Measurements from ENCODE around the gene GTF2A2.
"Not testable (repeated sequence)": the region's sequence is repeated elsewhere in the genome, so short reads cannot be mapped to it uniquely, and the experiment has no call there.

GTF2A2 gene, protein sequence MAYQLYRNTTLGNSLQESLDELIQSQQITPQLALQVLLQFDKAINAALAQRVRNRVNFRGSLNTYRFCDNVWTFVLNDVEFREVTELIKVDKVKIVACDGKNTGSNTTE

DNA sequence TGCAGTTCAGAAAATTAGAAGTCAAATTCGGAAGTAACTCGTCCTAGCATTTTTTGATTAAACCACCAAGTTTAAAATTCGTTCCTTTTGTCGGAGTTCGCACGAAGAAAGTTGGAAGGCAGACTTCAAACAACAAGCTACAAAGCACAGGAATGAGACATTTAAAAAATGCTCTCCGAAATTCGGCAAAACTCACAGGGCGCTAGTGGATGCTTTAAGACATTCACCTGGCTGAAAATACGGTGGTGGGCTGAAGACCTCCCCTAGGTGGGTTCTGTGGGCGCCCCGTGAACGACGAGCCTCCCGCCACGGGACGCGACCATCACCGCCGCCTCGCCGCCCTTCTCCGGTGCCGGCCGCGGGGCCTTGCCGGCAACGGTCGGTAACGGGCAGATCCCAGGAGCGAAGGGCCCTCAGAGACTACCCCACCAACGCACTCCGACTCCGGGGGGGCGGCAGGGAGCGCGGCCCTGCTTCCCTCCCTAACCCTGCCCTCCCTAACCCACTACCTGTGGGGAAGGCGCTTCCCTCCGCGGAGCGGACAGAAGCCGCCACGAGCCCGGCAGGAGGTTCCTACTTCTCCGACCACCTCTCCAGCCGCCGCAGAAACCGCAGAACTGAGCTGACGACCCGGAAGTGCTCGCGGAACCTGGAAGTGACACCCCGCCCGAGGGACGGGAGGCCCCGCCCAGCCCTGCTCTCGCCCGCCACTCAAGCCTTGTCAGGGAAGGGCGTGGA is at the start of gene GTF2A2:
Gene GTF2A2 (minus strand): TSS at position 619 of the 738 bp plus-strand sequence. CDS start 5,238 bp downstream, outside the sequence.
- DNase-seq (ENCODE audit: low read depth in 2 of 2), result peak; percentile 88 to 94

DNA sequence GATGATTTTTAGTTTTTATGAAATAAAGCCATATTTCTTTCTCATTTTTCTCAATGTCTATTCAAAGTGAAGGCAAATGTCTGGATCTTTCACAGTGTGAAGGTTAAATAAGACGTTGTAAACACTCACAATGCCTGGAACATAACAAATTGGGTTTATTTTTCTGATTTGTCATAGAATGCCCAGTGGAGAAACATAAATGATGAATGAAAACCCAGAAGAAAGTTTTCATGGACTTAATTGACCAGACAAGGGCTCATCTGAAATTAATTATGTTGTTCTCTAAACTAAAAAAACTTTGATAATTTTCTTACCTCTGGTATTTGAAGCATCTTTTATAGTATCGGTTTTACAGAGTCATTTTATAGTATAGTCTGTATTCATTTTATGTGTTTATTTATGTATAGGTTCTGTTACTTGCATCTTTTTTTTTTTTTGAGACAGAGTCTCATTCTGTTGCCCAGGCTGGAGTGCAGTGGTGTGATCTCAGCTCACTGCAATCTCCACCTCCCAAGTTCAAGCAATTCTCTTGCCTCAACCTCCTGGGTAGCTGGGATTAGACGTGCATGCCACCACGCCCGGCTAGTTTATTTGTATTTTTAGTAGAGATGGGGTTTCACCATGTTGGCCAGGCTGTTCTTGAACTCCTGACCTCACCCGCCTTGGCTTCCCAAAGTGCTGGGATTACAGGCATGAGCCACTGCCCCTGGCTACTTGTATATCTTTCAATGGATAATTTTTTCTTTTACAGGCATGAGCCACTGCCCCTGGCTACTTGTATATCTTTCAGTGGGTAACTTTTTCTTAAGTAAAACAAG is 46.9 kb upstream of the GTF2A2 start:
- DNase-seq (ENCODE audit: low read depth in 2 of 2), result no peak

DNA sequence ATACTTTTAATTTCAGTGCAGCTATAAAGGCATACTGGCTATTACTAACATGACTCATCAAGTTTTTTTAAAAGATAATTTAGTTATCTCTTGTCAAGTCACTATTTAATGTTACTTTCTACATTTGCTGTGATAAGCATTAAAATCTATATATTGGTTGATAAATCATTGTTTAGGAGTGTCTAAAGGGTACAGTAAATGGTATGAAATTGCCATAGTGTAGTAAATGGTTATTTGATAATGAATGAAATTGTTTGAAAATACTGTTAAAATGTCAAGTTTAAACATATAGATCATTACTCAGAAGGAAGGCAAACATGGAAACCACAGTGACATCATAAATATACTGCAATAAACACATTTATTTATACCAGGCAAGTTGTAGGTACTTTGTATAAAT is 45.0 kb upstream of the GTF2A2 start:
- no peak for DNase-seq (ENCODE audit: low read depth in 2 of 2)

DNA sequence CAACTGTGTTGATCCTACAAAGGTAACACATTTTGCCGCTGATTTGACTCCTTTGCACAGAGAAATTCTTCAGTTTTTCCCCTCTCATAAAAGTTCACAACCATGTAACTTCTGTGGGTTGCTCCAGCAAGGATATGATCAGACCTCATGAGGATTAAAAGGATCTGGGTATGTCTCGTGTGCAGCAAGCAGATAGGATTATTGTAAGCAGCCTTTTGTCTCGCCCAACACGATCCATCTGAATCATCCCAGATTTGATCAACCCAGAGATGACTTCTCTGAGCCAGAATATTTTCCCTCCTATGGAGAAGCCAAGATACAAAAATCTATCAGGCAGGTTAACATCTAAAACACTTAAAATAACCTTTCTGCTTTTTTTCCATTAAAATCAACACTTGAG is 44.6 kb upstream of the GTF2A2 start:
- no peak for DNase-seq (ENCODE audit: low read depth in 2 of 2)

DNA sequence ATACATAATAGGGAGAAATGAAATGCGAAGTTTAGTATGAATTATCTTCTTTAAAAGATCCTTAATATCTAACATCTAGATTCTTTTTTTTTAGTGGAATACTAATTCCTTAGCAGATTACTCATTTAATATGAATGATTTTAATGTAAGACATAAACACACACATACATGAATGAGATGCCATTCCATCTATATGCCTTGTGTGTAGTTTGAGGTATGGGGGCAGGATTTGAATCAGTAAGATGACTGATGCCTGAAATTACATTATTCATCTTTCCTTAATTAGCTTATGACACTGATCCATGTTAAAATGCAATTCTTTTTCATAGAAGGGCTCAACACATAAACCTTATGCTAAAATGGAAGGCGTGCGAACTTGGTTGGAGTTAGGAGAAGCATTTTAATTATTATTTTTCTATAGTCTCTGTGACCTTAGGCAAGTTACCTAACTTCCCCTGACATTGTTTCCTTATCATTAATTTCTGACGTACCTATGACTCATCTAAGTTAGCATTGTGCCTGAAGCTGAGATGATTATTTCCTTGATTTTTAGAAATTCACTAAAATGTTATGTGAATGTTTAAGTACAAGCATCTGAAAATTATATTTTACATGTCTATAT is 42.6 kb upstream of the GTF2A2 start:
- no peak for DNase-seq (ENCODE audit: low read depth in 2 of 2)

DNA sequence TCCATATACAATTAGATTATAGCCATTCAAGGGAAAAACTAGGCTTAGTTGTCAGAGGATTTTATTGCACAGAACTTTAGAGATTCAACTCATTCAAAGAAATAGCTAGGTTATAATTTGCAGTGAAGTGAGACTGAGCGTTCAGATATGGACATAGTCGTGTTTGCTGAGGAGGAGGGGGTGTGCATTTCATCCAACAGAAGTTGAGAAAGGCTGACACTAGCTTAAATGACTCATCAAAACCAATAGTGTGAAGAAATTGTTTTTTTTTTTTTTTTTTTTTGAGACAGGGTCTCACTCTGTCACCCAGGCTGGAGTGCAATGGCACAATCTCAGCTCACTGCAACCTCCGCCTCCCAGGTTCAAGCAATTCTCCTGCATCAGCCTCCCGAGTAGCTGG is 40.8 kb upstream of the GTF2A2 start:
- DNase-seq (ENCODE audit: low read depth in 2 of 2), result not testable (repeated sequence)

DNA sequence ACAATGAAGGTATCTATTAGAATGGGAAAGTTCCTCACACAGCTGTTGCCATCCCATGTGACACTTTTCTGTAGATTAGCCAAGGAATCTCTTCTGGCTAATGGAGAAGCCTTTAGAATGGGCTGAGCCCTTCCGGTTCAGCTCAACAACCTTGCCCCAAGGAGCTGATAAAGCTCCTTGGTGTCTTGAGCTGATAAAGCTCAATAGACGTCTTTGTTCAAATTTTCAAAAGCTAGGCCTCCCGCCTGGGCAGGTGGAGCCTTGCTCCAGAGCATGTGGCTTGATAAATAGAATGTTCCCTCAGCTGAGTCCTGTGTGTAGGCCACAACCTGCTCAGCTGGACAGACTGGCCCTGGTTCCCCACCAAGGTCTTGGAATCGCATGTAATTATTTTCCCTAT is 39.0 kb upstream of the GTF2A2 start:
- no peak for DNase-seq (ENCODE audit: low read depth in 2 of 2)

DNA sequence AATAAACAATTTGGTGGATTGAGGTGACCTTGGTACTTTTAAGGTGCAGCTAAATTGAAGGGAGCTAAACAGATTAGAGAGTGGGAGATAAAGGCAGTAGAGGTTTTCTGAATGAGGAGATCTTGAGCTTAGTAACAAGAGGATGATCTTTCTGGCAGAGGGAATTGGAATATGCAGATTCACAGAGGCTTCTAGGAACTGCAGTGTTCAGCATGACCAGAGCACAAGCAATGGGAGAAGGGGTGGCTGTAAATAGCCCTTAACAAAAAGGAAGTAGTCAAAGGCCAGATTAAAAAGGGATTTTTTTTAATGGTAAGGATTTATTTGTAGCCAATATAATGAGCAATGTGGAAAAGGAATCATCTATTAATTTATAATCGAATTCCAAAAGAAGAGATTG is 37.5 kb upstream of the GTF2A2 start:
- no peak for DNase-seq (ENCODE audit: low read depth in 2 of 2)

DNA sequence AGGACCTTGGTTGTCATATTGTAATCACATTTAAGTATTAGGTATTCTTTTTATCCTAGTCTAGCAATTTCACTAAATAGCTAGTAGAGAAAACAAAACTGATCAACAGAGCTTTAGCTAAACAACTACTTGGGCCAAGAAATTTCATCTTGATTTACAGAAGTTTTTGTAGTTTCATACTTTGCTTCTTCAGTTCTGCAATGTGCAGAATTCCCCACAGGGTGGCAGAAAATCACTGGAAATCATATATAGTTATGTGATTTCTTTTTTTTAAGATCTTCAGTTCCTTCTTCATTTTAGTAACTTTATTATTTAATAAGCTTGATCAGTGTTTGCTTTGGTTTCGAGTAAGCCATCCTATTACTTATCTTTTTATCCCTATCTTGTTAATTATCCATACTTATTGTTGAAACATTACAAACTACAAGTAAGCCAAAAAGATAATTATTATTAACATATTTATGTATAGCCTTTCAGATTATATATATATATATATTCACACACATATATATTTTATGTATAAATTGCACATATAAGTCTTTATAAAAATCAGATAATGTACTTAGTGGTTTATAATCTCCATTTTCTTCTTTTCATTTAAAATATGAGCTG is 34.0 kb upstream of the GTF2A2 start:
- DNase-seq (ENCODE audit: low read depth in 2 of 2), result peak in 1 of 2 donors; percentile 23

DNA sequence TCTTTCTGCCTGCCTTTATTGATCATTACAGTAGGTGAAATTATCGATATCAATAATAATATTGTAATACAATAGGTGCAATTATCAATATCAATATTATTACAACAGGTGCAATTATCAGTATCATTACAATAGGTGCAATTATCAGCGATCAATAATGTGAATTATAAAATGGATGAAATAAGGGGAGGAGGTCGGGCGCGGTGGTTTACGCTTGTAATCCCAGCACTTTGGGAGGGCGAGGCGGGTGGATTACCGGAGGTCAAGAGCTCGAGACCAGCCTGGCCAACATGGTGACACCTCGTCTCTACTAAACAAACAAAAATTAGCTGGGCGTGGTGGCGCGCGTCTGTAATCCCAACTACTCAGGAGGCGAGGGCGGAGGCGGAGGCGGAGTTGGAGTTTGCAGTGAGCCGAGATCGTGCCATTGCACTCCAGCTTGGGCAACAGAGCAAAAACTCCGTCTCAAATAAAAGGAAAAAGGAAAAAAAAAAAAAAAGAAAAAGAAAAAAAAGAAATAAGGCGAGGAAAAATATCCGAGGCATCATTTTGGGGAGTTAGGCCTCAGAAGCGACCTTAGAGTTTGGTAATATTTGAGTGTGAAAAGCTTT is 32.4 kb upstream of the GTF2A2 start:
- peak; percentile 31 to 45 for DNase-seq (ENCODE audit: low read depth in 2 of 2)

DNA sequence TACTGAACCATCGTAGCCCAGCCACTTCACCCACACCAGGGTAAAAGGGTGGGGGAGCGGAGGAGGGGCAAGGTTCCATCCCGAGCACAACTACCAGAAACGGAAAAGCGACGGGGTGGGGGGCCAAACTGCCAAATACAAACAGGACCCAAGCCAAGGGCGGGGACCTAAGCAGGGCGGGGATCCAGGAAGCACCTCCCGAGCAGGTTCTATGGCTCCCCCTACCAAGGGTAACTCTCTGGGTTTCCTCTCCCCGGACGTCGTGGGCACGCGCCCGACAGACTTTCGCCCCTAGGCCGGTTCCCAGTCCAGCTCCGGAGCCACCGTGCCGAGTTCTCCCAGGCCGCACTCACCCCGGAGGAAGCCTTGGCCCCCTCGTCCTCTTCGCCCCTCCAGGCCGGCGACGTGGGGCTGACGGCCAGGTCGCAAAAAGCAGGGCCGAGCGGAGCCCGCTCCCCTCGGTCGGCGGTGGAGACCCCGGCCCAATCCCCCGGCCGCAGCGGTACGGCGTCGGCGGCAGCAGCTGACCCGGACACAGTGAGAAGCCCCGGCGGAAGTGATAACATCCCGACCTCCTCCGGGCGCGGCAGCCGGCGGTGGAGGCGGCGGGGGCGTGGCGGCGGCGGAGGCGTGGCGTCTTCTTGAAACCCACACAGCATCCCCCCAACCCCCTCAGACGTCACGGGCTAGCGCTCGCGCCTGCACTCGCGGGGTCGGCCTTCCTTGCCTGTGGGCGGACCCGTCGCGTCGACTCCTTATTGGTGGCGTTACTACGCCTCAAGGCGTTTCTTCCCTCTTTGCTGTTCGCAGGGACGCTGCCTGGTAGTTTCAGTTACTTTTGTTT is 31.7 kb upstream of the GTF2A2 start, which contains the start of gene BNIP2:
Gene BNIP2 (minus strand): TSS at position 539 of the 844 bp plus-strand sequence. CDS start 6,863 bp downstream, outside the sequence.
- DNase-seq (ENCODE audit: low read depth in 2 of 2), result peak; percentile 93 to 98

DNA sequence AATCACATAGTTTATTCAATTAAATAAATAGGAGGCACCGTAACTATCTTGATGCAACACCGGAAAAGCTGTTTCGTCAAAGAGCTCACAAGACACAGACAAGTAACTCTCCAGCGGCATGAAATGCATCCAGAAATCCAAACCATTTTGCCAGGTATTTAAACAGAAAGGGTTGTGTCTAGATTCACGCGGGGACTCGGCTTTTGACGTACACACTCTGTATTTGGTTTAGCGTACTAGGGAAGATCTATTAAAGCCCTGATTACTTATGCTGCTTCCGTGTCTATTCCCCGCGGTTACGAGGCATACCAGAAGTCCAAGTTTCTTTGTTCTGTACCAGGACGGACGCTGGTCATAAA is 31.1 kb upstream of the GTF2A2 start:
- no peak for DNase-seq (ENCODE audit: low read depth in 2 of 2)

DNA sequence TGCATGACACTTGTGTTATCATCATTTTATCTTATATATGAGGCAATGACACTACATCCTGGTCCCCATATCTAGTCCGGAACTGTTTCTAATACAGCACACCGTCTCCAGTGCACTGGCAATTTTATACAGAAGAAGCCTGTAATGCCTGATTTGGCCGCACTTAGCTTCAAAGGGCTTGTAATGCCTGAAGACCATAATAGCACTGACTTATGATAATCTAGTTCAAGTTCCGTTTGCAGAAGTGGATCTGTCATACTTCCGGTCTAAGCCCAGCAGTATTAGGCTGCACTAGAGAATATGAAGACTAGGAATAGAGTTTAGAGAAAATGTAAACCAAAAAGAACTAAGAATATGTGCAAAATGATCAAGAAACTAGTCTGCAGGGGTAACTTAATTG is 30.5 kb upstream of the GTF2A2 start:
- DNase-seq (ENCODE audit: low read depth in 2 of 2), result no peak

DNA sequence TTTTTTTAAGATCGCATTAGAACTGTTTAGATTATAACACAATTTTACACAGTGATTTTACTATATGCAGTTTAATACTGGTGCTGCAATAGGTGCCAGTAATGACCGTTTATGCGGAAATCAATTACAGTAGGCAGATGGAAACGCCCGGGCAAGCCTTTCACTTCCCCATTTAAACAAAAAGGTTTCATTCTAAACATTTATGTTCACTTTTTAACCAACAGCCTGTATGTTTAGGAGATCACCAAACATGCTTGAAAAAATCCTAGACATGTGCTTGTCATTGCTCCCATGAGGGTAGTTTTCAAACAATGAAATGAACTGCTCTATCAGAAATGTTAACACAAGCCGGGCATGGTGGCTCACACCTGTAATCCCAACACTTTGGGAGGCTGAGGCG is 29.1 kb upstream of the GTF2A2 start:
- no peak for DNase-seq (ENCODE audit: low read depth in 2 of 2)

DNA sequence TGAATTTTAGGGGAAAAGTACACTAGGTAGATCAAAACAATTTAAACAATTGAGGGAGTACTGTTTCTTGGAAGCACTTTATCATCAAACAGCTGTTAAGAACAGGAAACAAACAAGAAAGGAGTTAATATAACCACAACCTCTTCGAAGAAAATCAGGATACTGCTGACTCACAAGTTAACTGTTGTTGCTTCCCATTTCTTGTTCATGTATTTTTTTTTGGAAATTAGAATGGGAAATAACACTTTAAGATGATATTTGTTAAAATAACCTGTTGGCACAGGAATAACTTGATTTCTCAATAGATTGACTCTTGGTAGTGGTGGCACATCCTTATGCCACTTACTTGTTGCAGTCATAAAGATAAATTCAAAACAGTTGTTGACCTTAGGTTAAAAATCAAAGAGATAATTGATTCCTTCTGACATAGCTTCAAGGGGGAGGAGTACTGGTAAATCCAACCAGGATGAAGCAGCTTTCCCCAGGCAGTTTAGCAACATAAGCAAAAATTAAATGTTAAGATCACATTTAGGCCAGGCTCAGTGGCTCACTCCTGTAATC is 28.5 kb upstream of the GTF2A2 start:
- DNase-seq (ENCODE audit: low read depth in 2 of 2), result no peak

DNA sequence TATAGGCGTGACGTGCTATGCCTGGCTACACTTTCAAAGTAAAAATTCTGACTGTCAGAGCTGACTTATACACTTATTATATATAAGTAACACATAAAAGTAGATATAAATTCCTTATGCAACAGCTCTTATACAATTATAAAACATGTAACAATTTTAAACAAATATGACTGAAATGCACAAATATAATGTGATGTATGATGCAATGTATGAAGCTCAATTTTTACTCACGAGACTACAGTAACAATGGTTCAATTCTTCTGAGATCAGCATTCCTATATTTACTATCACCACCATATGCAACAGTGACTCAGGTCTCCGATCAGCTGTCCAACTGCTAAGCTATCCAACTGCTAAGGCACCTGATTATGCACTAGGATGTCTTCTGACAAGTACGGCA is 23.6 kb upstream of the GTF2A2 start:
- no peak for DNase-seq (ENCODE audit: low read depth in 2 of 2)

DNA sequence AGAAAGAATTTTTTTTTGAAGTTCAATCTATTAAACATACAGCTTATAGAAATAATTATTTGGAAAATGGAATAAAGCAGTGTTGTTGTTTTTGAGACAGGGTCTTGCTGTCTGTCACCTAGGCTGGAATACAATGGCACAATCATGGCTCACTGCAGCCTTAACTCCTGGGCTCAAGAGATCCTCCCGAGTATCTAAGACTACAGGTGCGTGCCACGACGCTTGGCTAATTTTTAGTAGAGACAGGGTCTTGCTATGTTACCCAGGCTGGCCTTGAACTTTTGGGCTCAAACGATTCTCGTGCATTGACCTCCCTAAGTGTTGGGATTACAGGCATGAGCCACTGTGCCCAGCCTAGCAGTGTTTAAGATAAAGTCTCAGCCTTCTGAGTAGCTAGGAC is 23.0 kb upstream of the GTF2A2 start:
- DNase-seq (ENCODE audit: low read depth in 2 of 2), result no peak

DNA sequence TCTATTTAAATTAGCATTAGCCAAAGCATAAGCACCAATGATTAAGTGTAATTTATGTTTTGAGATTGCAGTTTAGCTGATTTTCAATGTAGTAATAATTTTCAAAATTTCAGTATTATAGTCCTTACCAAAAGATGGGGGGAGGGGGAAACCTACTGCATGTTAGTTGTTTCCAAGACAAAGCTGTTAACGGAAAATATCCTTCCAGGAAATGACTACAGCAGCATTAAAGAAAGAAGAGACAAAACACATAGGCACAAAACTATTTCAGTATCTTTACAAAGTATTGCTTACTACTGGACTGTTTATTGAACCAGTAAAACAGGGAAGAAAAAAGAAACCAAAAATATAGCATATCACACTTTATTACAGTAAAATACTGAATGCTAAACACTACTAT is 21.3 kb upstream of the GTF2A2 start:
- DNase-seq (ENCODE audit: low read depth in 2 of 2), result no peak

DNA sequence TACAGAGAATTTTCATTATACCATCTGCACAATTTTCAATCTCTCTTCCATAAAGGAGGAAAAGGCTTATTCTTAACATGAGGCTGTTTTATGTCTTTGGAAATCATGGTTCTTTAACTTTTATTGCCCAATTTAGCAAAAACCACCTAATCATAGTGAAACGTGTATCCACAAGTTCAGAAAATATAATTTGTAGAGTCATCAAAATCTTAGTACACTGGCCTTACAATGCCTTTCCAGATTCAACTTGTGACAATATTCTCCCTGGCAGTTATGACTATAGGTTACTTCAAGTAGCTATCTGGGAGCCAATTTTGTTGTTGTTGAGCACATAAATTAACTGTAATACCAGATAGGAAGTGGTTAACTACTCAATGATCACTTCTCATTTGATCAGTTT is 20.9 kb upstream of the GTF2A2 start:
- DNase-seq (ENCODE audit: low read depth in 2 of 2), result no peak

DNA sequence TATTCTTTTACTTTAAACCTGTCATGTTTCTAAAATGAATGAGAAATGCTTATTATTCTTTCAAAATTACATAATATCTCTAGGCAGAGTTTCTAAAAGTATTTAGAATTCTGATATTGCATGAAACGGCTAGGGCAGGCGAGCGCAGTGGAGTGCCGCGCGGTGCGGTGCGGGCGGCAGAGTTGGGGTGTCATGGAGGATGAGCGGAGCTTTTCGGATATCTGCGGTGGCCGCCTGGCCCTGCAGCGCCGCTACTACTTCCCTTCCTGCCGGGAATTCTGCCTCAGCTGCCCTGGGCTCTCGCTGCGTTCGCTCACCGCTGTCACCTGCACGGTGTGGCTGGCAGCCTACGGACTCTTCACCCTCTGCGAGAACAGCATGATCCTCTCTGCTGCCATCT is 19.2 kb upstream of the GTF2A2 start:
- no peak for DNase-seq (ENCODE audit: low read depth in 2 of 2)

All from activated CD4-positive, alpha-beta T cell treated with anti-CD3 and anti-CD28 coated beads for 24 hours (primary cell).